Measurements from ENCODE around the gene MRNIP. TPM values are rescaled to one million over a fixed set of nuclear protein-coding genes. Genes with fewer than 3 reads are reported as not detected.
A peak's percentile ranks its signal among the peaks of the same experiment; 100 is the strongest.

Gene MRNIP
- total RNA-seq, 1 experiment from 2014 or later = 37.8 TPM

DNA sequence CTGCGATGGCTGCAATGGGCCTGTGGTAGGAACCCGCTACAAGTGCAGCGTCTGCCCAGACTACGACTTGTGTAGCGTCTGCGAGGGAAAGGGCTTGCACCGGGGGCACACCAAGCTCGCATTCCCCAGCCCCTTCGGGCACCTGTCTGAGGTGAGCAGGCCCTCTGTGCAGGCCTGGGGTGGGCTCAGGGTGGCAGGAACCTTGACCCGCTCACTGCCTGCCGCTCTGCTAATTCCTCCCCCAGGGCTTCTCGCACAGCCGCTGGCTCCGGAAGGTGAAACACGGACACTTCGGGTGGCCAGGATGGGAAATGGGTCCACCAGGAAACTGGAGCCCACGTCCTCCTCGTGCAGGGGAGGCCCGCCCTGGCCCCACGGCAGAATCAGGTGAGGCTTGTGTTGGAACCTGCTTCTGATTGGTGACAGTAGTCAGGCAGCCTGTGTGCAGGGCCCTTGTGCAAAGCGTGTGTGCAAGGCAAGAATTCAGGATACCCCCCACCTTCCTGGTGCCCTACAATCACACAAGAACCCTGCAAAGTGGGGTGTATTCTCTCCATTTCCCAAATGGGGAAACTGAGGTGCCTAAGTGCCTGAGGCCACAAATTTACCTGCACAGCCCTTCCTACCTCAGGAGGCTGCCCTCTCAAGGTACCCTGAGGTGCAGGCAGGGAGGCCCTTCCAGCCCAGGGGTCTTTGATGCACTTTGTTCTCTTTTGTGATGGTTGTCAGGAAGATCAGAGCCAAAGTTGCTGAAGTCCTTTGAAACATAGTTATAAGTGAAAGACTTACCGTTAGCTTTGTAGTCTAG, 34.5 kb downstream of the MRNIP start:
- H3K27me3 Mint-ChIP-seq (ENCODE audit: insufficient read depth, unreplicated experiment) = no peaks in the 10 kb centered on the region
- BruUV-seq (replicated peaks) = no TSS peak
- TF ChIP-seq, protein P1, sequence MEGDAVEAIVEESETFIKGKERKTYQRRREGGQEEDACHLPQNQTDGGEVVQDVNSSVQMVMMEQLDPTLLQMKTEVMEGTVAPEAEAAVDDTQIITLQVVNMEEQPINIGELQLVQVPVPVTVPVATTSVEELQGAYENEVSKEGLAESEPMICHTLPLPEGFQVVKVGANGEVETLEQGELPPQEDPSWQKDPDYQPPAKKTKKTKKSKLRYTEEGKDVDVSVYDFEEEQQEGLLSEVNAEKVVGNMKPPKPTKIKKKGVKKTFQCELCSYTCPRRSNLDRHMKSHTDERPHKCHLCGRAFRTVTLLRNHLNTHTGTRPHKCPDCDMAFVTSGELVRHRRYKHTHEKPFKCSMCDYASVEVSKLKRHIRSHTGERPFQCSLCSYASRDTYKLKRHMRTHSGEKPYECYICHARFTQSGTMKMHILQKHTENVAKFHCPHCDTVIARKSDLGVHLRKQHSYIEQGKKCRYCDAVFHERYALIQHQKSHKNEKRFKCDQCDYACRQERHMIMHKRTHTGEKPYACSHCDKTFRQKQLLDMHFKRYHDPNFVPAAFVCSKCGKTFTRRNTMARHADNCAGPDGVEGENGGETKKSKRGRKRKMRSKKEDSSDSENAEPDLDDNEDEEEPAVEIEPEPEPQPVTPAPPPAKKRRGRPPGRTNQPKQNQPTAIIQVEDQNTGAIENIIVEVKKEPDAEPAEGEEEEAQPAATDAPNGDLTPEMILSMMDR (IDR thresholded peaks at IDR 0.05; ENCODE audit: insufficient read depth in 1 of 2, low read depth in 1 of 2, low read length in 1 of 2, severe bottlenecking in 1 of 2, unreplicated experiment in 1 of 2) = peak in 1 of 2 experiments; percentile 4
- peaks cover 100% of the 10 kb centered on the region for H3K36me3 Mint-ChIP-seq (ENCODE audit: insufficient read depth, unreplicated experiment)
- Histone ChIP-seq H3K4me1 (peaks cover 47% of the 10 kb centered on the region), H3K4me3 (ENCODE audit: low read depth, low read length) (no peak overlapping the region), H3K9me3 (no peaks in the 10 kb centered on the region), H3K27me3 (replicated peaks; ENCODE audit: control insufficient read depth, insufficient read depth, low read length) (no peaks in the 10 kb centered on the region), H3K36me3 (ENCODE audit: control insufficient read depth, insufficient read depth, low read length) (peaks cover 19% of the 10 kb centered on the region)
- intact Hi-C loops (cut with micrococcal nuclease; ENCODE audit: unreplicated experiment) = no loop called here
- ChIA-PET POLR2A (no interaction called here), CTCF (no interaction called here)
- no peak for DNase-seq
- H3K27ac Mint-ChIP-seq (ENCODE audit: unreplicated experiment) = peak overlapping the region; percentile 92
- H3K9me3 Mint-ChIP-seq (ENCODE audit: unreplicated experiment) = no peaks in the 10 kb centered on the region
- H3K4me1 Mint-ChIP-seq (ENCODE audit: low read depth, unreplicated experiment) = peaks cover 27% of the 10 kb centered on the region
- peak overlapping the region; percentile 62 for H3K4me3 Mint-ChIP-seq (ENCODE audit: unreplicated experiment)

DNA sequence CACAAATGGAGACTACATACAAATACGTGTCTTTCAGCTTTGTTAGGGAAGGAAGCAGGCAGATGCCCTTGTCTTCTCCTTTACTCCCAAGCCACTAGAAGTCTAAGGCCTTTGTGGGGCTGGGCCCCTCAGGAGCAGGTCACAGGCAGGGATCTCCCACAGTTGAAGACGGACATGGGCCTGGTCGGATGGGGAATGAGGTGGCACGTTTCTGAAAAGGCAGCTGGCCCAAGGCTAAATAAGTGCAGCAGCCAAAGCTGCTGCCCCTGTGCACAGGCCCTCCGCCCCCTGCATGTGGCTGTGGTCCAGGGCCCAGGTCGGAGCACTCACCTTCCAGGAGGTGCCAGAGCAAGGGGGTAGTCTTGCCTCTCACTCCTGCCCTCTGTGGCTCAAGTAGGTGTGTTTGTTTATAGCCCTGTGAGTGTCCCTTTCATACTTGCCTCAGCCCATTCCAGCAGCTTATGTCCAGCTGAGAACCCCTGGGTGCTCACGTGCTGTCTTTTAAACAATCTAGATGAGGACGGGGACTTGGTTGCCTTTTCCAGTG, 36.1 kb downstream of the MRNIP start:
- peak overlapping the region; percentile 89 for H3K27ac Mint-ChIP-seq (ENCODE audit: unreplicated experiment)
- BruUV-seq (replicated peaks) = no TSS peak

DNA sequence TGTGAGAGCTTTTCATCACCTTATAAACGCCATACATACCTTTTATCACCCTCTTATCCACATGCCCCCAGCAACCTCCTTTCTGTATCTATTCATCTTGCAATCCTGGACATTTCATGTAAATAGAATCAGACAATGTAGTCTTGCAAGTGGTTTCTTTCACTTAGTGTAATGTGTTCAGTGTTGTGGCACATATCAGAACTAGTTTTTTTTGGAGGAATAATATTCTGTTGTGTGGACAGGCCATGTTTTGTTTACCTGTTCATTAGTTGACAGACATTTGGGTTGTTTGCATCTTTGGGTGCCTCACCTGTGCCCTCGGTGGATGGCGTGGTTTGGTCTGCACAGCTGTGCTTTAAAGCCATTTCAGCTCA, 36.6 kb downstream of the MRNIP start:
- H3K4me1 ChIP-seq = peaks cover 59% of the 10 kb centered on the region
- Mint-ChIP-seq H3K4me3 (ENCODE audit: unreplicated experiment) (peak overlapping the region; percentile 88), H3K4me1 (ENCODE audit: low read depth, unreplicated experiment) (peaks cover 37% of the 10 kb centered on the region), H3K9me3 (ENCODE audit: unreplicated experiment) (no peaks in the 10 kb centered on the region), H3K27ac (ENCODE audit: unreplicated experiment) (peak overlapping the region; percentile 89), H3K27me3 (ENCODE audit: insufficient read depth, unreplicated experiment) (no peaks in the 10 kb centered on the region), H3K36me3 (ENCODE audit: insufficient read depth, unreplicated experiment) (peaks cover 95% of the 10 kb centered on the region)
- POLR2A ChIA-PET = interaction anchor here (0.6 kb wide), 1 partner anchor 72 kb away, joined by 4 read pairs; no protein-coding TSS in a partner anchor
- CTCF ChIA-PET = no interaction called here
- intact Hi-C loops (cut with micrococcal nuclease; ENCODE audit: unreplicated experiment) = no loop called here
- TF ChIP-seq, protein P1 (IDR thresholded peaks at IDR 0.05; ENCODE audit: insufficient read depth in 1 of 2, low read depth in 1 of 2, low read length in 1 of 2, severe bottlenecking in 1 of 2, unreplicated experiment in 1 of 2) = no peak
- H3K27me3 ChIP-seq (replicated peaks; ENCODE audit: control insufficient read depth, insufficient read depth, low read length) = no peaks in the 10 kb centered on the region
- no peaks in the 10 kb centered on the region for H3K9me3 ChIP-seq
- peaks cover 16% of the 10 kb centered on the region for H3K36me3 ChIP-seq (ENCODE audit: control insufficient read depth, insufficient read depth, low read length)
- peak overlapping the region; percentile 97 for H3K4me3 ChIP-seq (ENCODE audit: low read depth, low read length)
- DNase-seq = no peak
- TSS peak; percentile 56 for BruUV-seq (replicated peaks)

More for the DNA sequence above, 36.1 kb downstream of the MRNIP start:
- H3K4me3 Mint-ChIP-seq (ENCODE audit: unreplicated experiment) = peak overlapping the region; percentile 88
- ChIA-PET CTCF (no interaction called here), POLR2A (interaction anchor here (0.6 kb wide), 2 partner anchors 12 to 73 kb away, joined by 4 to 8 read pairs; no protein-coding TSS in a partner anchor)
- no peaks in the 10 kb centered on the region for H3K27me3 Mint-ChIP-seq (ENCODE audit: insufficient read depth, unreplicated experiment)
- TF ChIP-seq, protein P1 (IDR thresholded peaks at IDR 0.05; ENCODE audit: insufficient read depth in 1 of 2, low read depth in 1 of 2, low read length in 1 of 2, severe bottlenecking in 1 of 2, unreplicated experiment in 1 of 2) = no peak
- Histone ChIP-seq H3K4me1 (peaks cover 57% of the 10 kb centered on the region), H3K27me3 (replicated peaks; ENCODE audit: control insufficient read depth, insufficient read depth, low read length) (no peaks in the 10 kb centered on the region), H3K9me3 (no peaks in the 10 kb centered on the region), H3K4me3 (ENCODE audit: low read depth, low read length) (peak overlapping the region; percentile 97), H3K36me3 (ENCODE audit: control insufficient read depth, insufficient read depth, low read length) (peaks cover 17% of the 10 kb centered on the region)
- no peaks in the 10 kb centered on the region for H3K9me3 Mint-ChIP-seq (ENCODE audit: unreplicated experiment)
- H3K4me1 Mint-ChIP-seq (ENCODE audit: low read depth, unreplicated experiment) = peaks cover 37% of the 10 kb centered on the region
- peaks cover 99% of the 10 kb centered on the region for H3K36me3 Mint-ChIP-seq (ENCODE audit: insufficient read depth, unreplicated experiment)
- intact Hi-C loops (cut with micrococcal nuclease; ENCODE audit: unreplicated experiment) = no loop called here
- no peak for DNase-seq

Data from Caco-2 (cell line).